Ecto neural progenitor cell (in vitro differentiated cells): ENCODE results near the gene HNRNPM.

Source experiments
- DNase-seq: peaks from one replicate; pipeline ENCODE4 v3.0.0-alpha.2; 2018; ENCODE audit warnings: low spot score

Gene HNRNPM

DNA sequence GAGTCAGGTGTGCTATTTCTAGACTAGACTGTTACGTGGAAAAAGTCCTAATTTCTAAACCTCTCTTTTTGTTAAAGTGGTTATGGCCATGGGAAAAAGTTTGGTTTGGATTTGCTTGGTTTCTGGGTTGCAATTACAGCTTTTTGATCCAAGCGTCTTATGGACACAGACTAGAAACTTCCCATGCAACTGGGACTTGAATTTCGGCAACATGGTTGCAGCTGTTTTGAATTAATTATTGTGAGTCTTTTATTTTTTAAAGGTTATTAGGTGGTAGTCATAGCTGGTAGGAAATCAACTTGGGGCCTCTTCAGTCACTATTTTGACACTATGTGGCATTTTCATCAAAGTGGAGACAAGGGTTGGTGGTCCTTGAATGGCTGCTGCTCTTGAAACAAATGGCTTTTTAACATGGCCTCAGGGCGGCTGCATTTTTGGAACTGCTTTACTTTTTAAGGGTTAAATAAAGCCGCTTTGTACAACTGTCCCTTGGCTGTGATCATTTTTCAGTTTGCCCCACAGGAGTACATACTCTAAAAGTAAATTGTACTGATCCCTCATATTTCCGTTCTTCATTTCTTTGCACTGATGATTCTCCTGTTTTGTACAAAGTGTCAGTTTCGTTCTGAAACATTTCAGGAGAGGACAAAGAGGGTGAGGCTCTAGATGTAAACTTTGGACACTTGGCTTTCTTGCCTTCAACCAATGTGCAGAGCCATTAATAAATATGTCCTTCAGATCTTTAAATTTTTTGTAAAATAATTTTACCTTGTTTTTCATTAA lies 15.9 kb downstream of the HNRNPM start:
- DNase-seq = no peak

DNA sequence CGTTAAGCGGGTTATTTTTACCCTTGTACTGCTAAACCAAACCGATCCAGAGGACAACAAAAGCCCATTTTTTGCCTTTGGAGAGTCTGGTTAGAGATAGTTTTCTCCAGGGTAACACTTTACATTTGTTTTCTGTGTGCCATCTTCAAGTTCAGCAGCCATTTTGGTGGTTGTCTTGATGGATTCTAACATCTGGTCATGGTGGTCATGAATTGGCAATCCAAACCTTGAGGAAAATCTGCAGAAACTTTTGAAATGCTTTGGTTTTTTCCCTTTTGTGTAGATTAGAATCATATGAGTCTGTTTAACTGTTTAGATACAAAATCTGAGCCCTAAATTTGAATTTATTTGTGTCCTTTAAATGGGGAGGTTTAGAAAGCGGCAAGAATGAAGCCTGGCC lies 16.6 kb downstream of the HNRNPM start:
- no peak for DNase-seq

DNA sequence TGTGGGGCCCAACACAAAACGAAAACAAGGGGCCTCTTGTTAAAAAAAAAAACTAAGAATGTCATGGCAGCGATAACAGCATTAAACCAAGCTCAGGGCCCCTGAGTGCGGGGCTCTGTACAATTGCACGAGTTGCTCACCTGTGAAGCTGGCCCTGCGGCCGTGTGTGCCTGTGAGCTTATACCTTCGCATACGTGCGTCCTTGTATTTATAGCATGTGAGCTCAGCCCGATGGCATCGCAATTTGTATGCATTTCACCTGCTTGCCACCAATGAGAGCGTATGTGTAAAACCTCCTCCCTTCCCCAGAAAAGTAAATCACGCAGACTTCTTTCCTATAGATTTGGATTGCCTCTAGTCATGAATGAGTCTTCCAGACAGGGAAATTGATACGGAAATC lies 17.1 kb downstream of the HNRNPM start:
- DNase-seq = no peak

GRCh38 chr19:8462571-8462970 lies 17.8 kb downstream of the HNRNPM start:
- no peak for DNase-seq

DNA sequence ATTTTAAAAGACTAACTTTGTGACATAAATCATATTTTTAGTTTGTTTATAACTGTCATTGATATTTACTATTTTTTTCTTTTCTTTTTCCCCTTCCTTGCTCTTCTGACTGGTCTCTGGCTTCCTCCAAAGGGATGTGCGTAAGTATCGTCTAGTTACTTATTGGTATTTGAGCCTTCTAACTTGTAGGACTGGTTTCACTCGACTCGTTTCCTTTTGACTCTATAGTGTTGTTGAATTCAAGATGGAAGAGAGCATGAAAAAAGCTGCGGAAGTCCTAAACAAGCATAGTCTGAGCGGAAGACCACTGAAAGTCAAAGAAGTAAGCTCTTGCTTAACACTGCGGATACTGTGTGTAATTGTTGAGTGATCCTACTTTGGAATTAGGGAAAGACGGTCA lies 18.6 kb downstream of the HNRNPM start:
- DNase-seq = no peak

DNA sequence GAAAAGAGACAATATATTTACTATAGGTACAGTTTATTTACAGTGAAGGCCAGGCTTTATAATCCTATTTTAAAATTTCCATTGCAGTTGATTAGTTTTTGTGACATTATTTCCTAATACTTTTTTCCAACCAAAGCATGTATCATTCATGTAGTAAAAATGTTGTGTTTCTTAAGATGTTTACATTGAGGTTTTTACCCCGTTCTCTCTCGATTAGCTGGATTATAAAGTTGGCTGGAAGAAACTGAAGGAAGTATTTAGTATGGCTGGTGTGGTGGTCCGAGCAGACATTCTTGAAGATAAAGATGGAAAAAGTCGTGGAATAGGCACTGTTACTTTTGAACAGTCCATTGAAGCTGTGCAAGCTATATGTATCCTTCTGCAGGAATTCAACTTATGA lies 21.2 kb downstream of the HNRNPM start:
- no peak for DNase-seq

- DNase-seq = no peak
Measured at GRCh38 chr19:8468124-8468523, 23.3 kb downstream of the HNRNPM start.

DNA sequence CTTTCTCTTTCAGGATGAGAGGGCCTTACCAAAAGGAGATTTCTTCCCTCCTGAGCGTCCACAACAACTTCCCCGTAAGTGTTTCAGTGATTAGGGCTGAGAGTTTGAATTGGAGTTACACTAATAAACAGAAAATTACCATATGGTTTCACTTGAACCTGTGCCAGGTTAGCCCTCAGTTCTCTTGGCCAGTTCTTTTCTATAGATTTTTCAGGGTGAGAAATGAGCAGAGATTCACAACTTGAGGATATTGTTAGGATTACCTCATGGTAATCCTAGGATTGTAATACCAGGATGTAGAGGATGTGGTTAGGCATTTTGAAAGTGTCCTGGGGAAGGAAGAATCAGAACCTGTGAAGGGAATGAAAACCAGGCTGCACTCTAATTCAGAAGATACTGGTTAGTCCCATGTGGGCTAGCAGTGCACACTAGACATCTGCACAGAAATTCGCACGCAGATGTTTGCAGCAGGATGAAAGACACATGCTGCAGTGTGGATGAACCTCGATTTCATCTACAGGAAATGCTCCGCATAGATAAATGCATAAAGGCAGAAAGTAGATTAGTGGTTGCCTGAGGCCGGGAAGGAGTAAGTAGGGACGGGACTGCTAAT lies 24.1 kb downstream of the HNRNPM start:
- no peak for DNase-seq

DNA sequence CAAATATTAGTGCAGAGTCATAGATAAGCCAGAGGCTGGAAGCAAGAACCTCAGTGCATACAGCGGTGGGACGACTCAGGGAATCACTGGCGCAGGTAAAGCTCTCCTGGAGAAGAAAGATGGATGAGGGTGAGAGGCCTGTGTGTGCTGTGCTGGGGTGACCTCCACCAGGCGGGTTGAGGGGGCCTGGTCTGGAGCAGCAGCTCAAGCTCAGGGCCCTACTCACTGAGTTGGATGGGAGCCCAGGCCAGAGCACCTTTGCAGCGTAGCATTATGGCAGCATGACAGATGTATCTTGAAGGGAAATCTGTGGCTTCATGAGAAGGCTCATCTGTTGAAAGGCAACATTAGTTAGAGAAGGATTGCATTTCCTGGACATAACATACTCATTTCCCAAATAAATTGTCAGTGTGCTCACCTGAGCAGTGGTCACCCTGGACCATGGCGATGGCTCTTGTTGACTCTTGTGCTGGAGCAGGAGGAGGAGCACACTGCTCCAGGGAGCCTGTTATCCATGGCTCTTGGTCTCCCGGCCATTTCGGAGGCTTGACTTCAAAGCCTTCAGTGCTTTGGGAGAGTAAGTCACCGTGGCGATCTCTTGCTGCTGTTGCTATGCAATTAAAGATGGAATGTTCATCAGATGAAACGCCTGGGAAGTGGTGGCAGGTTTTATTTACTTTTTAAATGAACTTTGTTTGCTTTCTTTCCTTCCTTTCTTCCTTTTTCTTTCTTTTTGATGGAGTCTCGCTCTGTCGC lies 25.0 kb downstream of the HNRNPM start:
- no peak for DNase-seq

DNA sequence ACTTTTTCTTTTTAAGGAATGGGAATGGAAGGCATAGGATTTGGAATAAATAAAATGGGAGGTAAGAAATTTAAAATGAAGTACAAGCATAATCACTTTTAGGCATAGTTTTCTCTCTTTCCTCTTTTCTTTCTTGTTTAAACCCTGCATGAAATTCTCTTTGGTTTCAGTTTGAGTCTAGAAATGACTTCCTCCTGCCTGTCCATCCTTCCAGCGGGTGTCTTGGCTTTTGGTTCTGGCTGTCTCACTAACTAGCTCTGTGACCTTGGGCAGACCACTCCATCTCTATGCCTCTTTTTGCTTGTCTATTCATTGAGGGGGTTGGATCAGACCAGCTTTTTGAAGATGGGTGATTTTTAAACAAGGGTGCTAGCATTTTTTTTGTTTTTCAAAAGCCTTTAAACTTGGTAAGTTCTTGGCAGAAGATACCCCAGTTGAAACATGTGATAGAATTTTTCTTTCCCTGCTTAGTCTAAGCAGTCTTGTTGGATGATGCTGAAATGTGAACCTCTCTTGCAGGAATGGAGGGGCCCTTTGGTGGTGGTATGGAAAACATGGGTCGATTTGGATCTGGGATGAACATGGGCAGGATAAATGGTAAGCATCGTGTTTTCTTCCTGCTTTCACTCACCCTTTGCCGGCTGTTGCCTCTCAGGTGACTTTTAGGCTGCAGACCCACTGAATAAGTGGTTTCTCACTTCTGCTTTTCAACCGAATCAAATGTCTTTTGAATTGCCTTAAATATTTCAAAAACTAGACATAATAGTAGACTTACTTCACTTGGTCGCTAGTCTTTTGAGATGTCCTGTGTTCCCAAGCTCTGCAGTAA lies 29.1 kb downstream of the HNRNPM start:
- DNase-seq = no peak

DNA sequence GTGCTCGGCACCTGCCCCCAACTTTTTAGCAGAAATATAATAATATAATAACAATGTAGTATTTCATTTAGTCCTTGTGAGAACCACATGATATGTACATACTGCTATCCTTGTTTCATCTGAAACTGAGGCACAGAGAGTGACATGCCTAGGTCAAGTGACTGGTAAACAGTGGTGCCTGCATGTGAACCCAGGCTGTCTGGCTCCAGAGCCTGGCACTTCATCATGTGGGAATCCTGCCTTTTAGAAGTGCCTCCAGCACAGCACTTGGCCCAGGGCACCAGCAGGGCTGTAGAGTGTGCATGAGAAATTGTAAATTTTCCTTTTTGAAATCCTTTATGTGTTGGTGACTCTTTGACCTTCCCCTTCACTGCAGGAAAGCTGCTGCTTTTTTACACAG lies 30.2 kb downstream of the HNRNPM start:
- DNase-seq = no peak

DNA sequence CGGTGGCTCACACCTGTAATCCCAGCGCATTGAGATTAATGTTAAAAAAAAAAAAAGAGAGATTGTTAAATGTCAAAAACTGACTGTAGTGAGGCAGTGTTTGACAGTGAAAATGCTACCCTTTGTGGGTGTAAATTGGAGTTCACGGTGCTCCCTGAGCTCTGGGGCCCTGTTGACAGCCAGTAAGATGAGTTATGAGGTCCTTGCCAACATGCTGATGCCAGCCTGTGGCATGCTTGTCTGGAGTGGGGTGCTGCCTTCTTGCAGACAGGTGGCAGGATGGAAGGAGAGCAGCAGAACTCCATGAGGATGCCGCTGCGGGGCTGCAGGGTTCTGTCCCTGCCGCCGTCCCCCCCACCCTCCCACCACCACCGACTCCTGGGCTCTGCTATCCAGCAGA lies 31.7 kb downstream of the HNRNPM start:
- DNase-seq = no peak

GRCh38 chr19:8477889-8478288 lies 33.1 kb downstream of the HNRNPM start:
- no peak for DNase-seq

DNA sequence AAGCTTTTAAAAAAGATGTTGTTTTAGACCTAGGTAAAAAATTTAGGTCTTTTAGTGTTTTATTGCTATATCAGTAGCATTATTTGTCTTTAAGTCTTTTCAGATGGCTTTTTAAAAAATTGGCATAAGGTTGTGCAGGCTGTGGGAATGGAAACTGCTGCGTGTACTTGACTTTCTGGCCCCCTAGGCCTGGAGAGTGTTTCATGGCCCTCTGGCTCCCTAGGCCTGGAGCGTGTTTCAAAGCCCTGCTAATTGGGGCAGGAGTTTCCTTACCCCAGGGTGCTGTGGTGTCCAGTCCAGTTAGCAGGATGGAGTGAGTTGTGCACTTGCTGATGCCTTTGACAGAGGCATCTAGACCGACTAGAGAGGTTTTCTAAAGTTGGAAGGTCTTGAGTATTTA lies 33.8 kb downstream of the HNRNPM start:
- DNase-seq = no peak

DNA sequence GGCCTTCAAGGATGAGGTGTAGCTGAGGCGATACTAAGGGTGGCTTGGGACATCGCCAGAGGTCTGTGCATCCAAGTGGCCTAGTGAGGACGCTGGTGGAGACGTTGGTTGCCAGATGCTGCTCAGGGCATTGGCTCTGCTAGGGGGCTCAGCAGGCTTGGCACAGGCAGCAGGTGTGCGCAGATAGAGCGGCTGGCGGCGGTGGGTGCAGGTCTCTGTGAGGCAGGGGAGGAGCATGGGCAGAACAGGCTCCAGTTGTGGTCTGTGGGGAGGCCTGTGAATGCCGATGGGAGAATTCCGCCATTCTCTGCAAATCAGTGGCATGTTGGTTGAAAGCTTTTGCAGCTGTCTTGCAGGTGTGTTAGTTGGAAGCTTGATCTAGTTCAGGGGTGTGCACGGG lies 36.4 kb downstream of the HNRNPM start:
- DNase-seq = no peak

GRCh38 chr19:8481616-8482015 lies 36.8 kb downstream of the HNRNPM start:
- no peak for DNase-seq

- DNase-seq = no peak
Measured at GRCh38 chr19:8482696-8483095, 37.9 kb downstream of the HNRNPM start.

DNA sequence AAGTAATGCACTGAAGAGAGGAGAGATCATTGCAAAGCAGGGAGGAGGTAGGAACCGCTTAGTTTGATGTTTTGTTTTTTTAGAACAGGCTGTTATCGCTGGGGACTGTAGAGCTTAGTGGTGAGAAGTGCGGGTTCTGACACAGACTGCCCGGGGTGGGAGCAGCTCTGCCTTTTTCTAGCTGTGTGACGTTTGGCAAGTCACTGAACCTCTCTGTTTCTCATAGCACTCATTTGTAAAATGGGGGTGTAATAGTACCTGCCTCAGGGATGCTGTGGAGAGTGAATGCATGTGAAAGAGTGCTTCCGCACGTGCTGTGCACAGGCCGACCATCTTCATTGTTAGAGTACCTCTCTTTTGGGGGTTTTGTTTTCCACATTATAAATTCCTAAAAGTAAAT lies 38.4 kb downstream of the HNRNPM start:
- no peak for DNase-seq

GRCh38 chr19:8484331-8484894 lies 39.6 kb downstream of the HNRNPM start:
- DNase-seq = no peak

GRCh38 chr19:8485561-8486371 lies 41.0 kb downstream of the HNRNPM start:
- no peak for DNase-seq

DNA sequence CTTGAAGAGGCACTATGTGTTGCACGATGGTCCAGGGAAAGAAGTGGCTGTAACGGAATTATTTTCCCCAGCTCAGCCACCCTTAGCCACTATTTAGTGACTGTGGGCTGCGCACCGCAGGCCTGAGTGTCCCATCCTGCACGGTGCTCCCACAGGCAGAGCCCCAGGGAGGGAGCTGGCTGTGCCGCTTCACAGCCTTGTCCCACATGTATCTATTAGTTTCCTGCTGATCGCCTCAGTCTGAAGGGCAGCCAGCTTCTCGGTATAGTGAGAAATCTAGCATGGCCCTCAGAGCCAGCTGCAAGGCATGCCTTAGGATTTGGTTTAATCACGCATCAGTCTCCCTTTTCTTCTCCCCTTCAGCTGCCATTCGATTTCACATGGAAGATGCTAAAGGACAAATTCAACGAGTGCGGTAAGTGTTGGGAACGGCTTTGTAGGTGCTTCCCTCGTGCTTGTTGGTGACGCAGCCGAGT lies 41.9 kb downstream of the HNRNPM start:
- no peak for DNase-seq
